Activated naive CD4-positive, alpha-beta T cell treated with anti-CD3 and anti-CD28 coated beads, Interleukin-2, amount 10 ng/mL, durations not matched to agents 7 days and 5 days (primary cell): ENCODE data around the gene NMRK1.

Experiments used
- CTCF ChIA-PET: fragments of 350-600 bp; sonication (Branson Sonifier 250); formaldehyde crosslinking; loops from one replicate; lab custom pipeline; 2021; ENCODE audit warnings: antibody characterized with exemption; lab: Charles Lee
- DNase-seq: peaks from one replicate; pipeline ENCODE4 v3.0.0-alpha.2; 2020
- H3K27ac Mint-ChIP-seq: one replicate; pipeline ENCODE4 v1.8.0; 2021; ENCODE audit warnings: mild to moderate bottlenecking, moderate library complexity, mixed read lengths
- H3K27me3 Mint-ChIP-seq: one replicate; pipeline ENCODE4 v1.8.0; 2021; ENCODE audit warnings: mild to moderate bottlenecking, mixed read lengths
- H3K36me3 Mint-ChIP-seq: one replicate; pipeline ENCODE4 v1.8.0; 2021; ENCODE audit warnings: mixed read lengths
- H3K4me1 Mint-ChIP-seq: one replicate; pipeline ENCODE4 v1.8.0; 2021; ENCODE audit warnings: mixed read lengths
- H3K4me3 Mint-ChIP-seq: one replicate; pipeline ENCODE4 v1.8.0; 2021; ENCODE audit warnings: mild to moderate bottlenecking, moderate library complexity, mixed read lengths
- H3K9me3 Mint-ChIP-seq: one replicate; pipeline ENCODE4 v1.8.0; 2021; ENCODE audit warnings: mixed read lengths

Gene NMRK1

DNA sequence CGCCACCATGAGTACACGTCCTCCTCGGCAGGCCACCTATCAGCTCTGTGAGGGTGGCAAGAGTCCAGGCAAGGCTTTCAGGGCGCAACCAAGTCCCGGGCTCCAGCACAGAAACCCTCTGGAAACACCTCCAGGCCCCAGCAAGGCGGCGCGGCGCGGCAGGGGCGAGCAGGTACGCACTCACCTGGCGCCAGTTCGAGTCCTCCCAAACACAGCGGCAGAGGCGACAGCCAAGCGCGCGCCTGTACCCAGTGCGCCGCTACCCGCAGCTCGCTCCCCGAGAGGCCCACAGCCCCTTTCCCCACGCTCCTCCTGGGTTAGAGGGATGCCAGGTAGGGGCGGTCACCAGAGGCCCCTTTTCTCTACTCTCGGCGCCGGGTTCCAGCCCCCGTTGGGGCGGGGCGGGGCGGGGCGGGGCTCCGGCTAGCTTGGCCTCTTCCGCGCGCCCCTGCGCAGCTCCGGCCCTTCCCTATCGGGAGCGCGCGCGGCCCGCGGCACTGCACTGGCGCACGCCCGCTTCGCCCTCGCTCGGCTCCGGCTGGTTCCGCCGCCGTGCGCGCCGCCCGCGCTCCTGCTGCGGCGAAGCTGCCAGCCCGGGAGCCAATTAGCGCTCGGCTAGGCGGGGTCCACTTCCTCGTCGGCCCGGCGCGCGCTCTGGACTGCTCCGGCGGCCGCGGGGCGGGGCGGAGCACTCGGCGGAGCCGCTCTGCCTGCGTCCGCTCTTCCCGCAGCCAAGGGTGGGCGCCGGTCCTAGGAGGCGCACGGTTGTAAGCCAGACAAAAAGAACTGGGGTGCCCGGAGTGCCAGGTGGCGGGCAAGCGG is at the start of gene NMRK1, which contains the start of gene OSTF1:
TSS of gene NMRK1 (minus strand) at position 332 of the 822 bp plus-strand sequence. CDS start 5,040 bp downstream, outside the sequence.
TSS of gene OSTF1 (plus strand) at position 691 of the 822 bp plus-strand sequence. CDS start 179 bp downstream, outside the sequence.
- Mint-ChIP-seq H3K27ac (peak within 1 kb of the TSS; percentile 97), H3K4me1 (peaks cover 72% of the 10 kb centered on the region), H3K27me3 (no peaks in the 10 kb centered on the region), H3K36me3 (peaks cover 29% of the 10 kb centered on the region), H3K4me3 (peak within 1 kb of the TSS; percentile 97), H3K9me3 (no peaks in the 10 kb centered on the region)
- peak; percentile 94 for DNase-seq
- CTCF ChIA-PET, result interaction anchor here (0.6 to 2.4 kb wide), 8 partner anchors 25 to 1214 kb away, joined by 3 to 9 read pairs (median 4); partner anchors contain the start of gene CARNMT1

DNA sequence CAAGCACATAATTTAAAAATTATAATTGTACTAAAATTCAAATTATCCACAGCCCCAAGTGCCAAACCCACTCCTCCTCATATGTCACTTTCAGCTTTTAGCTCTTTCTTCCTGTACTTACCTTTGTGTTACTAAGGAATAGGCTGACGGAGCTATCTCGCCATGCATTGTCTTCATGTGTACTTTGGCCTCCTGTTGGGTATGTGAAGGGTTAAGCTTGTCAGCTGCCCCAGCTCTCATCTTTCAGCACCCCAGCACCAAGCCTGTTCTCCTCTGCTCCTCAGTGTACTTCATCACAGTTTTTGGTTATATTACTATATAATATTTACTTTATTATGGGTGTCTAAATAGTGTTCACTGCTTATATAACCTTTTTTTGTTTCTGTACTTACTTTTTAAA is 46.5 kb upstream of the NMRK1 start:
- no peaks in the 10 kb centered on the region for H3K27me3 Mint-ChIP-seq
- H3K9me3 Mint-ChIP-seq, result no peaks in the 10 kb centered on the region
- H3K27ac Mint-ChIP-seq, result no peak overlapping the region
- peaks cover 79% of the 10 kb centered on the region for H3K36me3 Mint-ChIP-seq
- no peak for DNase-seq
- H3K4me3 Mint-ChIP-seq, result no peak overlapping the region
- H3K4me1 Mint-ChIP-seq, result peaks cover 24% of the 10 kb centered on the region
- CTCF ChIA-PET, result interaction anchor here (0.5 kb wide), 1 partner anchor 57 kb away, joined by 3 read pairs; no protein-coding TSS in a partner anchor

DNA sequence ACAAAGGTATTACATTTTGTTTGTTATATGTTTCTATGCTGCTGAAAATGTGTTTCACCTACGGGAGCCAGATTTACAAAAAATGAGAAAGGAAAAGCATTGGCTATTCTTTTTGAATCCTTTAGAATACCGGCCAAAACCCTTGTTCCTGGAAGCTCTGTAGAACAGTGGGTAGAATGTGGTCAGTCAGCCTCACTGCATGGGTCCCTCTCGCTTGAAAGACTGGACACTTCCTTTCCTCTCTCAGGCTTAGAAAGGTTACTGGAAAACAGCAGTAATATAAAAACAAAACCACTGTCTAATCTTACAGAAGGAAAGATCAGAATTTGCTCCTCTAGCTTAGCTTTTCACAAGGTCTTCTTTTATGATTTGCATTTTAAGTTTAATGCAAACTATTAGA is 45.4 kb upstream of the NMRK1 start:
- CTCF ChIA-PET, result no interaction called here
- no peak for DNase-seq
- H3K36me3 Mint-ChIP-seq, result peaks cover 81% of the 10 kb centered on the region

DNA sequence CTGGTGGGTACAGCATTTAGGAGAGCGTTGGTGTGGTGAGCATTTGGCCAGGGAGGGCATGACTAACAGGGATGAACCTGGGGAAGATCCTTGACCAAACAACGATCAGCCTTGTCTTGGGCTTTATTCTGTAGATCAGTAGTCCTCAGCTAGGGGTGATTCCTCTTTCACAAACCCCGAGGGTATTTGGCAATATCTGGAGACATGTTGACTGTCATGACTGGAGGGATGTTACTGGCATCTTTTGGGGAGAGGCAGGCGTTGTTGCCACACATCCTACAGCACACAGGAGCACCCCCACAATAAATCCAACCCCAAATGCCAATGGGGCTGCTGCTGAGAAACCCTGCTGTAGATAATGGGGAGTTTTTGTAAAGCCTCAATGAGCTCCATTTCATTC is 44.3 kb upstream of the NMRK1 start:
- CTCF ChIA-PET, result interaction anchor here (1.0 kb wide), 1 partner anchor 53 kb away, joined by 4 read pairs; no protein-coding TSS in a partner anchor
- peaks cover 75% of the 10 kb centered on the region for H3K36me3 Mint-ChIP-seq
- no peak for DNase-seq
- H3K9me3 Mint-ChIP-seq, result no peaks in the 10 kb centered on the region
- H3K27ac Mint-ChIP-seq, result no peak overlapping the region
- H3K4me1 Mint-ChIP-seq, result peaks cover 9% of the 10 kb centered on the region
- no peak overlapping the region for H3K4me3 Mint-ChIP-seq
- no peaks in the 10 kb centered on the region for H3K27me3 Mint-ChIP-seq

More for the DNA sequence above, 45.4 kb upstream of the NMRK1 start:
- Mint-ChIP-seq H3K4me3 (no peak overlapping the region), H3K9me3 (no peaks in the 10 kb centered on the region), H3K4me1 (peaks cover 14% of the 10 kb centered on the region), H3K27me3 (no peaks in the 10 kb centered on the region), H3K27ac (no peak overlapping the region)

DNA sequence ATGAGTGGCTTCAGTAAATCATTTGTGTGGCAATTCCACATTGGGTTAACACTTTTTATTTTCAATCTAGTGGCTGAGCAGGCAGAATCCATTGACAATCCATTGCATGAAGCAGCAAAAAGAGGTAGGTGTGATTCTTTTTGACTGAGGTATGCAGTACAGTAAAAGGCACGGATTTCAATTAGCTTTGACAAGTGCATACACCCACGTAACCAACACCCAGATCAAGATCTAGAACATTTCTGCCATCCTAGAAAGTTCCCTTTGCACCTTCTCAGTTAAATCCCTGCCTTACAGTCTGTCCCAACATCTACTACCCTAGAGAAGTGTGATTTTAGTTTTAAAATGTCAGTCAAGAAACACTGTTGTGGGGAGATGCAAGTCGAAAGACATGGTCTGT is 43.7 kb upstream of the NMRK1 start:
- Mint-ChIP-seq H3K36me3 (peaks cover 70% of the 10 kb centered on the region), H3K27me3 (no peaks in the 10 kb centered on the region), H3K9me3 (no peaks in the 10 kb centered on the region), H3K27ac (no peak overlapping the region), H3K4me1 (peaks cover 6% of the 10 kb centered on the region), H3K4me3 (no peak overlapping the region)
- no peak for DNase-seq
- CTCF ChIA-PET, result no interaction called here

DNA sequence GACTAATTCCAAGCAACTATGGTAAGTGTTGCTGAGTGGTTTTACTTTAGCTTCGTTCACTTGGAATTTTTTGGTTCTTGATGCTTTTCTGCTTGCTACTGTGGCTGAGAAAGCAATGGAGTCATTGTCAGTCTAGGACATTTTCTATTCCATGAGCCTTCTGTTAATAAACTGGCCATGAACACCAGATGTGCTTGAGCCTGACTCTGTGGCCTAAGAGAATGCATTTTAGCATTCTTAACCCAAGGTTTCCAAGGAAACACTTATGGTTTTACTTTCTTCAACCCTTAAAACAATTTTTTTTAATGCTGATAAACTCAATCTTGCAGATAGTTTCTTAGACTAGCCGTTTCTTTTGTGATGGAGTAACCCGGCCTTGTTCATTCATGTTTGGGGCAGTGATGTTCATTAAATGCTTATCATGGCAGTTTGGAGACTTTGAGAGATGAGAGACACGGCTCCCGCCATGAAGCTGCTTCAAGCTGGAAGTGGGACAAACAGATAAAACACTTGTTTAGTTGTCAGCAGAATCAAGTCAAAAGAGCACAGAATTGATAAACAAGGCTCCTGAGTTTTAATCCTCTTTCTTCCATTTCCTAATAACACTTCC is 42.8 kb upstream of the NMRK1 start:
- peaks cover 61% of the 10 kb centered on the region for H3K36me3 Mint-ChIP-seq
- H3K27ac Mint-ChIP-seq, result no peak overlapping the region
- no peak for DNase-seq
- no peaks in the 10 kb centered on the region for H3K9me3 Mint-ChIP-seq
- no peaks in the 10 kb centered on the region for H3K27me3 Mint-ChIP-seq
- CTCF ChIA-PET, result interaction anchor here (0.7 kb wide), 1 partner anchor 1296 kb away, joined by 4 read pairs; no protein-coding TSS in a partner anchor
- H3K4me1 Mint-ChIP-seq, result peaks cover 6% of the 10 kb centered on the region
- H3K4me3 Mint-ChIP-seq, result no peak overlapping the region

DNA sequence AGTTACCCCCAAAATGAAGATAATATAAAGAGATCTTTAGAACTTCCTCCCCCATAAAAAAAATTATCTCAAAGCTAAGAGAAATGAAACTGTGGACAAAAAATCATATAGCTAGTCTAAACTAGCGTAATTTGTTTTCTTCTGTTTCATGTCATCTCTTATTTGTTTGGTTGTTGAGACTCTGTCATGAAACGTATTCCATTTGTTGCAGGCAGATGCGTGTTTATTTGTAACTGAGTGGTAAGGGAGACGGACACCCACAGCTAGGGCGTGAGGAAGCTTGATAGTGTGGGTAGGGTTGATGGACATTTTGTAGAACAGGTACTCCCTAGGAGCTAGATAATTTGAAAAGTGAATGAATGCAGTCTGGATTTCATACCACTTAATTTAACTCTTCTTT is 42.2 kb upstream of the NMRK1 start:
- no peaks in the 10 kb centered on the region for H3K9me3 Mint-ChIP-seq
- H3K36me3 Mint-ChIP-seq, result peaks cover 59% of the 10 kb centered on the region
- H3K4me1 Mint-ChIP-seq, result peaks cover 6% of the 10 kb centered on the region
- no peak overlapping the region for H3K4me3 Mint-ChIP-seq
- H3K27ac Mint-ChIP-seq, result no peak overlapping the region
- CTCF ChIA-PET, result interaction anchor here (0.7 kb wide), 1 partner anchor 1296 kb away, joined by 4 read pairs; no protein-coding TSS in a partner anchor
- no peak for DNase-seq
- H3K27me3 Mint-ChIP-seq, result no peaks in the 10 kb centered on the region

DNA sequence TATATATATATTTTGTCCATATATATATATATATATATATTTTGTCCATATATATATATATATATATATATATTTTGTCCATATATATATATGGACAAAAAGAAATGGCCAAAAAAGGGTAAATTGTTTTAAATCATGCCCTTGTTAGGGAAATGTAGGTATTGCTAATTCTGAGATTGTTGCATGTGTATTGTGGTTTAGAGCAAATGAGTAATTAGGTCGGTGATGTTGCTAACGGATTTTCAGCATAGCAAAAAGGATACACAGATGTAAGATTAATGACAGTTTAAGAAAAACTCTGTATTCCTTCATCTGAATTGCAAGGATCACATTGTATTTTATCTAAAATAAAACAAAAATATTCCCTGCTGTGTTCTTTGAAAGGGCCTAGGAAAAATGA is 40.6 kb upstream of the NMRK1 start:
- Mint-ChIP-seq H3K27me3 (no peaks in the 10 kb centered on the region), H3K27ac (no peak overlapping the region), H3K4me3 (no peak overlapping the region), H3K36me3 (peaks cover 59% of the 10 kb centered on the region), H3K9me3 (no peaks in the 10 kb centered on the region), H3K4me1 (peaks cover 9% of the 10 kb centered on the region)
- CTCF ChIA-PET, result no interaction called here
- DNase-seq, result no peak

DNA sequence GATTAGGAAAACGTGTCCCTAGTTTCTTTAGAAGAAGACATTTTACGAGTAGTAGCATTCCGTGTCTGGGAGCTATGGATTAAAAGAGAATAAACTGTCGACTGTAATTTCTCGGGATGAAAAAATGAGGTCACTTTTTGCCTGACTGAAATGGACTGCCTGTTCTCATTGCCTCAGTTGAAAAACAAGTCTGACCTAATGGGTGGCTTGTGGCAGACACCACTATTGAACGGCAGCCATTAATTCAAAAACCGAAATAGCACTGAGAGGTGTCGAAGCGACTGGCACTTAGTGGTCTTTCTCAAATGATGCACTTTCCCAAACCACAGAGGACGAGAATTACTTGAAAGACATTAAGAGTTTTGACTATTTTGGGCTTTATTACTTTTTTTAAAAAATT is 35.7 kb upstream of the NMRK1 start:
- H3K9me3 Mint-ChIP-seq, result no peaks in the 10 kb centered on the region
- CTCF ChIA-PET, result no interaction called here
- no peak overlapping the region for H3K27ac Mint-ChIP-seq
- no peak for DNase-seq
- peaks cover 9% of the 10 kb centered on the region for H3K4me1 Mint-ChIP-seq
- H3K27me3 Mint-ChIP-seq, result no peaks in the 10 kb centered on the region
- H3K4me3 Mint-ChIP-seq, result no peak overlapping the region
- peaks cover 49% of the 10 kb centered on the region for H3K36me3 Mint-ChIP-seq

DNA sequence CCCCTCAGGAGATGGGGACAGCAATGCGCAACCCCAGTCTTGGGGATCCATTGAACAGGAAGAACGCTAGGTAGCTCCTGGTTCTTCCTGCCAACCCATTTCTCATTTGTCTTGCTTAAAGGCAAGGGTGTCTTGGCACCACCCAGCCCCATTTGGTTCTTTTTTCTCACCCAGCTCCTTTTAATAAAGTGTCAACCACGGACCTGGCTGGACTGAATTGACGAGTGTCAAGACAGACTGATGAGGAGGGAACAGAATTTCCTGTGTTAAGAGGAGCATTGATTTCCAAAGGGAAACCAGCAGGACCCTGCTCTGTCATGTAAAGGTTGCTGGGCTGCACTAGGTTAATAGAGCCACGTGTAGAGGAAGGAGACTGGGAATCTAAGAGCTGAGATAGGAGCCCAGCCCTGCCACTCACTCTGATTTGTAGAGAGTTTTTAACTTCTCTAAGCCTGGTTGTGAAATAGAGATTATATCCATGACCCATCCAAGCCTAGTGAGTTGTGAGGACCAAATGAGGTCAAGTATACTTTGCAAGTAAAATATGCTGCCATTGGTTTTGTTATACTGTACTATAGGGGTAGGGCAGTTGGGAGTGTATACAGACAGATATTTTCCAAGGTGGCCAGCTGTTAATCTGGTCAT is 34.1 kb upstream of the NMRK1 start:
- no peak for DNase-seq
- peaks cover 57% of the 10 kb centered on the region for H3K36me3 Mint-ChIP-seq
- CTCF ChIA-PET, result interaction anchor here (0.9 to 1.0 kb wide), 2 partner anchors 21 to 64 kb away, joined by 3 read pairs; no protein-coding TSS in a partner anchor
- H3K4me3 Mint-ChIP-seq, result no peak overlapping the region
- H3K4me1 Mint-ChIP-seq, result peaks cover 3% of the 10 kb centered on the region
- no peaks in the 10 kb centered on the region for H3K27me3 Mint-ChIP-seq
- peaks cover 4% of the 10 kb centered on the region for H3K9me3 Mint-ChIP-seq
- H3K27ac Mint-ChIP-seq, result no peak overlapping the region

DNA sequence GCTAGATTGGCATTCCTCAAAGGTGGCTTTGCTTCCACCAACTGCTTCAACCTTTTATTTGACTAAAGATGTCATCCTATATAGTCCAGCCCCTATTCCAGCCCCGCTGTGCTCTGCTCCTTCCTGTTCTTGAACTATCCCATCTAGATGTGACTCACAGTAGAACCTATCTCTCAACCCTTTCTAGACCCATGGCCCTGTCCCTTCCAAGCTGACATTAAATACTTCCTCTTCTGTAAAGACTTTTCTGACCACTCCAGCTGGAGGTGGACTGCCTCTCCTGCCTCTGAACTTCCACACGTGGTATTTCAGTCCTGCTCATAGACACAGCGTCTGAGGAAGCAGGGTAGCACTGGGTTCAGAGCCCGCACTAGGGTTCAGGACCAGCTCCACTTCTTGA is 32.7 kb upstream of the NMRK1 start:
- no peak for DNase-seq
- Mint-ChIP-seq H3K4me3 (no peak overlapping the region), H3K27me3 (no peaks in the 10 kb centered on the region), H3K9me3 (peaks cover 4% of the 10 kb centered on the region), H3K4me1 (peaks cover 6% of the 10 kb centered on the region), H3K36me3 (peaks cover 62% of the 10 kb centered on the region), H3K27ac (peak overlapping the region; percentile 2)
- CTCF ChIA-PET, result interaction anchor here (1.0 kb wide), 1 partner anchor 65 kb away, joined by 3 read pairs; no protein-coding TSS in a partner anchor

DNA sequence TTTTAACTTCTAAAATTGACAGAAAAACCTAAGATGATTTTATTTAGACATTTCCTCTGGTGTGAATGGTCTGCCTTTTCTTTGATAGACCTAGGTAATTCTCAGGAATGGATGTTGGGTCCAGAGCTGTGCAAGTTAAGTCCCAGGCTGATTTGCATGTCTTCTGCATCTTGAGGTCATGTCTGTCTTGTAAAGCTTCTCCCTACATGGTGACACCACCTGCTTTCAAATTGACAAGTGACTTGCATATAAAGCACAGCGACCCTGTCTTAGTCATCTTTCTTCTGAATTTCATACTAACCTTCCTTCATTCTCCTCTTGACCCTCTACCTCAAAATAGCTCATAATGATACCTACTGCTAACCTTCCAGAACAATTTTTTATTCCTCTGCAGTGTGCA is 29.6 kb upstream of the NMRK1 start:
- no peak overlapping the region for H3K27ac Mint-ChIP-seq
- H3K4me3 Mint-ChIP-seq, result no peak overlapping the region
- peaks cover 13% of the 10 kb centered on the region for H3K4me1 Mint-ChIP-seq
- no peaks in the 10 kb centered on the region for H3K27me3 Mint-ChIP-seq
- H3K9me3 Mint-ChIP-seq, result peaks cover 4% of the 10 kb centered on the region
- peaks cover 56% of the 10 kb centered on the region for H3K36me3 Mint-ChIP-seq
- CTCF ChIA-PET, result interaction anchor here (1.5 kb wide), 1 partner anchor 68 kb away, joined by 4 read pairs; no protein-coding TSS in a partner anchor
- DNase-seq, result no peak

DNA sequence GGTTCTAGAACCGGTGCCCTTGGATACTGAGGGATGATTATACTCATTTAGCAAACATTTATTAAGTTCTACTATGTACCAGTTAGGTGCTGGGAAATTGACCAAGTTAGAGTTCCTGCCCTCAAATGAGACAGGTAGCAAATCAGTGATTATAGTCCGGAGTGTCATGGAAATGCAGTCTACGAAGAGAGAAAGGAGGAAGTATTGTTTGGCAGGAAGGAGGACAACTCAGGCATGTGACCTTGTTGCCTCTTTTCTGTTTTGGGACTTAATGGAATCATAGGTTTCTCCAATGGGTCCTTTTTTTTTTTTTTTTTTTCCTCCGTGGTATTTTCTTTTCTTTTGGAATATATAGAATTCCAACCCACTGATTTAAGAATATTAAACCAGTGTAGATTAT is 28.4 kb upstream of the NMRK1 start:
- H3K4me3 Mint-ChIP-seq, result no peak overlapping the region
- CTCF ChIA-PET, result interaction anchor here (0.5 to 0.7 kb wide), 2 partner anchors 34 to 85 kb away, joined by 3 read pairs; no protein-coding TSS in a partner anchor
- peaks cover 15% of the 10 kb centered on the region for H3K4me1 Mint-ChIP-seq
- H3K27me3 Mint-ChIP-seq, result no peaks in the 10 kb centered on the region
- H3K36me3 Mint-ChIP-seq, result peaks cover 50% of the 10 kb centered on the region
- no peak overlapping the region for H3K27ac Mint-ChIP-seq
- H3K9me3 Mint-ChIP-seq, result peaks cover 4% of the 10 kb centered on the region
- DNase-seq, result no peak

DNA sequence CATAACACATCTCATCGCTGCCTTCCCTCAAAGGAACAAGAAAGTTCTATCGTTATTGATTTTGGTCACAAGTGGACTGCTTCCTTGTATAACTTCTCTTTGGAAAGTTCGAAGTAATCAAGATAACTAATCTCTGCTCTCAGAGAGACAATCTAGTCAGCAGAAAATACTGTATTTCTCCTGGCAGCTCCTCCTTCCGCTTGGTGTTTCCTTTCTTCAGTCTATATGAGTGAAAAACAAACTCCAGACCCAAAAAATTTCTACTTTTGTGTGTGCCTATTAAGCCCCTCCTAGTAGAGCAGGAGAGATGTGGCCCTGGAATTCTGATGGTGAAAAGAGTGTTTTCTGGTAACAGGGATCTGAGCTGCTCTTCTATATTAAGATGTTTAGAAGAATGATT is 24.8 kb upstream of the NMRK1 start:
- Mint-ChIP-seq H3K4me3 (no peak overlapping the region), H3K27ac (no peak overlapping the region), H3K4me1 (peaks cover 24% of the 10 kb centered on the region), H3K36me3 (peaks cover 32% of the 10 kb centered on the region), H3K9me3 (no peaks in the 10 kb centered on the region), H3K27me3 (no peaks in the 10 kb centered on the region)
- DNase-seq, result no peak
- CTCF ChIA-PET, result no interaction called here
